Retina (tissue), 1 donor: Measurements from ENCODE around the gene IRF3.

ENCODE experiments used
- DNase-seq: peaks from one replicate; pipeline ENCODE4 v3.0.0-alpha.2; 2016

Gene IRF3

GRCh38 chr19:49665036-49665350 is 664 bp downstream of the IRF3 start:
- no peak for DNase-seq

GRCh38 chr19:49664171-49665035 is 1.3 kb downstream of the IRF3 start:
- peak; percentile 85 for DNase-seq

- DNase-seq, result no peak
Observed at GRCh38 chr19:49663224-49663623, 2.4 kb downstream of the IRF3 start.

- DNase-seq, result no peak
Observed at GRCh38 chr19:49662011-49662410, 3.6 kb downstream of the IRF3 start.

GRCh38 chr19:49660338-49660961 is 5.2 kb downstream of the IRF3 start:
- no peak for DNase-seq

- DNase-seq, result no peak
Observed at GRCh38 chr19:49658566-49659442, 6.9 kb downstream of the IRF3 start.

- DNase-seq, result no peak
Observed at GRCh38 chr19:49658139-49658517, 7.5 kb downstream of the IRF3 start.

- no peak for DNase-seq
Observed at GRCh38 chr19:49657493-49658138, 8.0 kb downstream of the IRF3 start.

GRCh38 chr19:49656456-49657109 is 9.1 kb downstream of the IRF3 start:
- no peak for DNase-seq

- no peak for DNase-seq
Observed at GRCh38 chr19:49655570-49656455, 9.8 kb downstream of the IRF3 start.

- DNase-seq, result no peak
Observed at GRCh38 chr19:49654581-49654980, 11.1 kb downstream of the IRF3 start.

- DNase-seq, result no peak
Observed at GRCh38 chr19:49653466-49653806, 12.2 kb downstream of the IRF3 start.

- DNase-seq, result no peak
Observed at GRCh38 chr19:49652551-49653465, 12.8 kb downstream of the IRF3 start.

- DNase-seq, result no peak
Observed at GRCh38 chr19:49651820-49652550, 13.7 kb downstream of the IRF3 start.

- no peak for DNase-seq
Observed at GRCh38 chr19:49651029-49651819, 14.4 kb downstream of the IRF3 start.

- DNase-seq, result no peak
Observed at GRCh38 chr19:49646586-49646985, 19.1 kb downstream of the IRF3 start.

- no peak for DNase-seq
Observed at GRCh38 chr19:49645995-49646394, 19.7 kb downstream of the IRF3 start.

- no peak for DNase-seq
Observed at GRCh38 chr19:49645592-49645991, 20.1 kb downstream of the IRF3 start.

- DNase-seq, result no peak
Observed at GRCh38 chr19:49643466-49643865, 22.2 kb downstream of the IRF3 start.
